ENCODE data around the gene EIF5. TPM values are rescaled to one million over a fixed set of nuclear protein-coding genes. Genes with fewer than 3 reads are reported as not detected.

The EIF5 gene
- total RNA-seq, 4 donors from 2014 or later: 210 to 312 (median 266) TPM

- H3K9me3 ChIP-seq: no peaks in the 10 kb centered on the region
- no peaks in the 10 kb centered on the region for H3K4me1 ChIP-seq
- no peak for DNase-seq
- H3K27ac ChIP-seq: no peak overlapping the region
- intact Hi-C loops (cut with DNase I; ENCODE audit: low total_unique reads) (no loop called here), in situ Hi-C loops (cut with MboI; ENCODE audit: low pct_ligation_motif_present in 1 of 4, low pct_unique_long_range_greater_than_20kb in 1 of 4, low sequenced_read_pairs in 3 of 4) (no loop called here)
- H3K4me3 ChIP-seq: no peak overlapping the region
- no peaks in the 10 kb centered on the region for H3K27me3 ChIP-seq
- TF ChIP-seq POLR2A (IDR thresholded peaks at IDR 0.05): no peak
- TF ChIP-seq POLR2AphosphoS5 (IDR thresholded peaks at IDR 0.05): no peak
- TF ChIP-seq CTCF (IDR thresholded peaks at IDR 0.05): no peak
- TF ChIP-seq EP300 (IDR thresholded peaks at IDR 0.05; ENCODE audit: low read depth): no peak
- peaks cover 0 to 56% (median 28%) of the 10 kb centered on the region in 4 donors for H3K36me3 ChIP-seq
- 77 to 89% methylated on average over 4 to 5 of the region's 5 CpGs for WGBS, 2 donors (ENCODE audit: low coverage in 1 of 2)
These were observed 10.1 kb downstream of the EIF5 start for GRCh38 chr14:103343905-103344797.

- no peak for DNase-seq
- Histone ChIP-seq H3K4me3 (no peak overlapping the region), H3K4me1 (no peaks in the 10 kb centered on the region), H3K36me3 (peaks cover 0 to 34% (median 16%) of the 10 kb centered on the region in 4 donors), H3K27me3 (no peaks in the 10 kb centered on the region), H3K9me3 (no peaks in the 10 kb centered on the region), H3K27ac (no peak overlapping the region)
- in situ Hi-C loops (cut with MboI; ENCODE audit: low pct_ligation_motif_present in 1 of 4, low pct_unique_long_range_greater_than_20kb in 1 of 4, low sequenced_read_pairs in 3 of 4) (no loop called here), intact Hi-C loops (cut with DNase I; ENCODE audit: low total_unique reads) (no loop called here)
- no peak for TF ChIP-seq POLR2AphosphoS5 (IDR thresholded peaks at IDR 0.05)
- no peak for TF ChIP-seq CTCF (IDR thresholded peaks at IDR 0.05)
- TF ChIP-seq POLR2A (IDR thresholded peaks at IDR 0.05): no peak
- TF ChIP-seq EP300 (IDR thresholded peaks at IDR 0.05; ENCODE audit: low read depth): no peak
- 30 to 52% methylated on average over 2 to 3 of the region's 3 CpGs for WGBS, 2 donors (ENCODE audit: low coverage in 1 of 2)
These were observed 12.2 kb downstream of the EIF5 start for GRCh38 chr14:103346286-103346685.

DNA sequence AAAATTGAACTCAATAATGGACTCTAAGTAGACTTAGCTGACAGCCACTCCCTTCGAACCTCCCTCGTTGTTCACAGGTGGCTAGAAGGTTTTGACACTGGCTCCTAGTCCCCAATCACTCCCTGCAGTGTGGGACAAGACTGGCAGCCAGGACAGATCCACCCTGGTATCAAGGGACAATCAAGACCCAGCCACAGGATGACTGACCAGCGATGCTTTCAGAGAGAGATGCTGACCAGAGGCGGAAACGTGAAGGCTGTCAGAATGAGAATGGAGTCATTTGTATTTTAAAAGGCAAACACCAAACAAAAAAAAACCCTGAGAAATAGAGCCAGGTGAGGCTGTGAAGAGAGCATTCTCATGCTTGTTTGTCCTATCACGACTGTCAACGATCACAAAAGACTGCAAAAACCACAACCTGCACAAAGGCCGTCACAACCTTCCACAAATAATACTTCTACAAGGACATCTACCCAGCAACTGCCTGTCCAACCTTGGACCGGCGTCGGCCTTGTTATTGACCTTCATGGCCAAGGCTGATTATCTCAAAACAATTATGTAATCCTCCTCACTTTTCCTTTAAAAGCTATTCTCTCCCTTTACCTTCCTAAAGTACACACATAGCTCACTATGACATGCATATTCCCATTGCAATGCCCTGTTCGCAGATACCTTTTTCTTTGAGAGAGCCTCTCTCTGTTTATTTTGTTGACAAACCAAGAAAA is 13.2 kb downstream of the EIF5 start:
- Histone ChIP-seq H3K27me3 (no peaks in the 10 kb centered on the region), H3K4me1 (no peaks in the 10 kb centered on the region), H3K27ac (no peak overlapping the region), H3K4me3 (no peak overlapping the region), H3K9me3 (no peaks in the 10 kb centered on the region), H3K36me3 (peaks cover 0 to 25% (median 11%) of the 10 kb centered on the region in 4 donors)
- WGBS, 2 donors (ENCODE audit: low coverage in 1 of 2): 63 to 66% methylated on average over 8 to 12 of the region's 12 CpGs
- intact Hi-C loops (cut with DNase I; ENCODE audit: low total_unique reads): no loop called here
- TF ChIP-seq POLR2AphosphoS5 (IDR thresholded peaks at IDR 0.05): no peak
- no peak for TF ChIP-seq EP300 (IDR thresholded peaks at IDR 0.05; ENCODE audit: low read depth)
- no peak for TF ChIP-seq POLR2A (IDR thresholded peaks at IDR 0.05)
- TF ChIP-seq CTCF (IDR thresholded peaks at IDR 0.05): no peak
- DNase-seq: no peak
- in situ Hi-C loops (cut with MboI; ENCODE audit: low pct_ligation_motif_present in 1 of 4, low pct_unique_long_range_greater_than_20kb in 1 of 4, low sequenced_read_pairs in 3 of 4): no loop called here

DNA sequence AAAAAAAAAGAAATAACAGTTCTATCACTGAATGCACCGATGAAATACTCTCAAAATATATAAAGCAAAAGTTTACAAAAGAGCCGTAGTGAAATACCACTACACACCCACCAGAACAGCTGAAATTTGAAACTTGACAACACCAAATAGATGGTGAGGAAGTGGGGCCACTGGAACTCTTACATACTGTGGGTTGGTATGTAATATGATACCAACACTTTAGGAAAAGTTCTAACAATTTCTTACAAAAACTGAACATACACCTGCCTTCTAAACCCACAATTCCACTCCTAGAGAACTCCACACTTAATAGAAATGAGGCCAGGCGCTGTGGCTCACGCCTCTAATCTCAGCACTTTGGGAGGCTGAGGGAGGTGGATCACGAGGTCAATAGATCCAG is 14.1 kb downstream of the EIF5 start:
- WGBS, 2 donors (ENCODE audit: low coverage in 1 of 2): 78 to 82% methylated on average over 5 of the region's 5 CpGs
- no peak for DNase-seq
- H3K9me3 ChIP-seq: no peaks in the 10 kb centered on the region

More for the DNA sequence above, 14.1 kb downstream of the EIF5 start:
- H3K36me3 ChIP-seq: peaks cover 0 to 16% (median 7%) of the 10 kb centered on the region in 4 donors
- H3K27me3 ChIP-seq: no peaks in the 10 kb centered on the region
- no peaks in the 10 kb centered on the region for H3K4me1 ChIP-seq
- H3K4me3 ChIP-seq: no peak overlapping the region
- H3K27ac ChIP-seq: no peak overlapping the region
- no peak for TF ChIP-seq POLR2A (IDR thresholded peaks at IDR 0.05)
- no peak for TF ChIP-seq EP300 (IDR thresholded peaks at IDR 0.05; ENCODE audit: low read depth)
- TF ChIP-seq POLR2AphosphoS5 (IDR thresholded peaks at IDR 0.05): no peak
- no peak for TF ChIP-seq CTCF (IDR thresholded peaks at IDR 0.05)
- intact Hi-C loops (cut with DNase I; ENCODE audit: low total_unique reads) (no loop called here), in situ Hi-C loops (cut with MboI; ENCODE audit: low pct_ligation_motif_present in 1 of 4, low pct_unique_long_range_greater_than_20kb in 1 of 4, low sequenced_read_pairs in 3 of 4) (no loop called here)
